Measurements from ENCODE around the gene MAP3K5.

DNA sequence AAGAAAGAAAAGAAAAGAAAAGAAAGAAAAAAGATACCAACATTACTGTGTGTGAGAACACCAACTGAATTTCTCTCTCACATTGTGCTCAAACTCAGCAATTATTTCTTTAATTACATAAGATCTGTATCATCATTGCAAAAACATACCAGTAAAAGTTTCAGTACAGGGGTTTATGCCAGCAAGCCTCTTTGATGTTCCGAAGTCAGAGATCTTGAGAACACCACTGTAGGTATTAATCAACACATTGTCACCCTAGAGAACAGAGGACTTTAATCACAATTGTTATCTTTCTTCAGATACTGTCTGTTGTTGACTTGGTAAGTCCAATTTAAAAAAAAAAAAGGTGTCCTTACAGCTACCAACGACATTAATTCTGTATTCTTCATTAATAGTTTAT is 181.1 kb downstream of the MAP3K5 start:
- TF ChIP-seq, protein P1, sequence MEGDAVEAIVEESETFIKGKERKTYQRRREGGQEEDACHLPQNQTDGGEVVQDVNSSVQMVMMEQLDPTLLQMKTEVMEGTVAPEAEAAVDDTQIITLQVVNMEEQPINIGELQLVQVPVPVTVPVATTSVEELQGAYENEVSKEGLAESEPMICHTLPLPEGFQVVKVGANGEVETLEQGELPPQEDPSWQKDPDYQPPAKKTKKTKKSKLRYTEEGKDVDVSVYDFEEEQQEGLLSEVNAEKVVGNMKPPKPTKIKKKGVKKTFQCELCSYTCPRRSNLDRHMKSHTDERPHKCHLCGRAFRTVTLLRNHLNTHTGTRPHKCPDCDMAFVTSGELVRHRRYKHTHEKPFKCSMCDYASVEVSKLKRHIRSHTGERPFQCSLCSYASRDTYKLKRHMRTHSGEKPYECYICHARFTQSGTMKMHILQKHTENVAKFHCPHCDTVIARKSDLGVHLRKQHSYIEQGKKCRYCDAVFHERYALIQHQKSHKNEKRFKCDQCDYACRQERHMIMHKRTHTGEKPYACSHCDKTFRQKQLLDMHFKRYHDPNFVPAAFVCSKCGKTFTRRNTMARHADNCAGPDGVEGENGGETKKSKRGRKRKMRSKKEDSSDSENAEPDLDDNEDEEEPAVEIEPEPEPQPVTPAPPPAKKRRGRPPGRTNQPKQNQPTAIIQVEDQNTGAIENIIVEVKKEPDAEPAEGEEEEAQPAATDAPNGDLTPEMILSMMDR (IDR thresholded peaks at IDR 0.05) = no peak
- TF ChIP-seq EP300 (IDR thresholded peaks at IDR 0.05) (no peak), POLR2A (IDR thresholded peaks at IDR 0.05) (no peak)
